Measurements from ENCODE around the gene PXK. TPM values are rescaled to one million over a fixed set of nuclear protein-coding genes. Genes with fewer than 3 reads are reported as not detected.

PXK gene
- total RNA-seq, 2 experiments from 2014 or later: 22.2 to 23.6 TPM

DNA sequence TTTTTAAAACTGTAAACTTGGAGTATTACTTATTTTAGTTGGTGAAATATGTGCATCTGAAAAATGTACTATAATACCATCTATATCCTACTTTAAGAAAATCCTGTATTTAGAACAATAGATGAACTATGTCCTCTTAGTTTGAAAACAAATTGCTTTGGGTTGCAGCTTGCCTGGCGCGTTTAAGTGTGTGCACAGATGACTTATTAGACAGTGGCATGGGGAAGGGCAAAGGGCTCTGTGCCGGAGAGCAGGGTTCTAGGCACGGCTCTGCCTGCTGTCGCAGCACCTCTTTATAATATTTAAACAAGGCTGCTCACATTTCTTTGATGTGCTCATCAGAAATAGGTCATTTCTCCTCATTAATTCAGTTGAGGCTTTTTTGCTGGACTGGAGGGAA is 10.0 kb downstream of the PXK start:
- H3K27ac Mint-ChIP-seq: no peak overlapping the region
- H3K36me3 Mint-ChIP-seq (ENCODE audit: low read depth): peaks cover 13% of the 10 kb centered on the region
- CTCF ChIA-PET: interaction anchor here (1.9 kb wide), 1 partner anchor 8 kb away, joined by 7 read pairs; no protein-coding TSS in a partner anchor

DNA sequence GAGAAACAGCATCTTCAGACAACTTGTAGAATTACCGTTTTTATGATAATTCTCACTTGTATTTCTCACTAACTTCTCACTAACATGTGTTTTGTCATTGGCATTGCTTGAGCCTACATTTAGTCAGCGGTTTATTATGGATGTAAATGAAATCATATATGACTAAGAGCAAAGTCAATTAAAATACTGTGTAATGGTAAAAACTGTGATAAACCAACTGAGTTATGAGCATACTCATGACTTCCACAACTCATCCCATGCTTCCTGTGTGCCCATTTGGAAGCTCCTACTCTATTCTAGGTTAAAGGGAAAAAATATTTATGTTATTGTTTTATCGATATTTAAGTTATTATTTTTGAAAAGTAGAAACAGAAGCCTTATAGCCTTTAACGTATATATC is 12.8 kb downstream of the PXK start:
- intact Hi-C loops (cut with micrococcal nuclease): no loop called here
- H3K4me3 Mint-ChIP-seq: no peak overlapping the region
- ATAC-seq (no peak), DNase-seq (no peak)
- no peak overlapping the region for H3K27ac Mint-ChIP-seq
- ChIA-PET POLR2A (interaction anchor here (0.6 to 1.3 kb wide), 3 partner anchors 10 to 380 kb away, joined by 3 to 4 read pairs (median 3); no protein-coding TSS in a partner anchor), CTCF (interaction anchor here (1.3 kb wide), 1 partner anchor 91 kb away, joined by 3 read pairs; no protein-coding TSS in a partner anchor)
- H3K36me3 Mint-ChIP-seq (ENCODE audit: low read depth): peaks cover 18% of the 10 kb centered on the region
- H3K9me3 Mint-ChIP-seq: no peaks in the 10 kb centered on the region
- peaks cover 22% of the 10 kb centered on the region for H3K4me1 Mint-ChIP-seq (ENCODE audit: low read depth)
- H3K27me3 Mint-ChIP-seq: no peaks in the 10 kb centered on the region
- TF ChIP-seq, protein P1, sequence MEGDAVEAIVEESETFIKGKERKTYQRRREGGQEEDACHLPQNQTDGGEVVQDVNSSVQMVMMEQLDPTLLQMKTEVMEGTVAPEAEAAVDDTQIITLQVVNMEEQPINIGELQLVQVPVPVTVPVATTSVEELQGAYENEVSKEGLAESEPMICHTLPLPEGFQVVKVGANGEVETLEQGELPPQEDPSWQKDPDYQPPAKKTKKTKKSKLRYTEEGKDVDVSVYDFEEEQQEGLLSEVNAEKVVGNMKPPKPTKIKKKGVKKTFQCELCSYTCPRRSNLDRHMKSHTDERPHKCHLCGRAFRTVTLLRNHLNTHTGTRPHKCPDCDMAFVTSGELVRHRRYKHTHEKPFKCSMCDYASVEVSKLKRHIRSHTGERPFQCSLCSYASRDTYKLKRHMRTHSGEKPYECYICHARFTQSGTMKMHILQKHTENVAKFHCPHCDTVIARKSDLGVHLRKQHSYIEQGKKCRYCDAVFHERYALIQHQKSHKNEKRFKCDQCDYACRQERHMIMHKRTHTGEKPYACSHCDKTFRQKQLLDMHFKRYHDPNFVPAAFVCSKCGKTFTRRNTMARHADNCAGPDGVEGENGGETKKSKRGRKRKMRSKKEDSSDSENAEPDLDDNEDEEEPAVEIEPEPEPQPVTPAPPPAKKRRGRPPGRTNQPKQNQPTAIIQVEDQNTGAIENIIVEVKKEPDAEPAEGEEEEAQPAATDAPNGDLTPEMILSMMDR (IDR thresholded peaks at IDR 0.05): no peak

More for the DNA sequence above, 10.0 kb downstream of the PXK start:
- ATAC-seq (no peak), DNase-seq (no peak)
- H3K9me3 Mint-ChIP-seq: no peaks in the 10 kb centered on the region
- H3K4me3 Mint-ChIP-seq: no peak overlapping the region
- no peaks in the 10 kb centered on the region for H3K27me3 Mint-ChIP-seq
- peaks cover 12% of the 10 kb centered on the region for H3K4me1 Mint-ChIP-seq (ENCODE audit: low read depth)
- POLR2A ChIA-PET: no interaction called here
- intact Hi-C loops (cut with micrococcal nuclease): no loop called here
- TF ChIP-seq, protein P1 (IDR thresholded peaks at IDR 0.05): no peak

DNA sequence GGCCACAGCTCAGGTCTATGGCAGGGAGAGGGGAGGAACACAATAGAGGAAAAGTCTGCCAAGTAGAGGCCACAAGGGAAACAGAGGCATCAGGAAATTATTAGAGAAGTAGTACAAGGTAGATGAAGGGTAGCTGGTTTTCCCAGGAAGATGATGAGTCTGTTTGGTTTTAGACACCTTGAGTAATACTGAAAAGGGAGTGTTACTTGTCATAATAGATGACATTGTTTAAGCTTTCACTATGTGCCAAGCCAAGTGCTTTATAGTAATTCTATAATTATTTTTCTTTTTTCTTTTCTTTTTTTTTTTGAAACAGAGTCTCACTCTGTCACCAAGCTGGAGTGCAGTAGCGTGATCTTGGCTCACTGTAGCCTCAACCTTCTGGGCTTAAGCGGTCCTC is 13.7 kb downstream of the PXK start:
- H3K27ac Mint-ChIP-seq: no peak overlapping the region
- TF ChIP-seq, protein P1 (IDR thresholded peaks at IDR 0.05): no peak
- peak; percentile 25 for ATAC-seq
- intact Hi-C loops (cut with micrococcal nuclease): no loop called here
- peaks cover 15% of the 10 kb centered on the region for H3K36me3 Mint-ChIP-seq (ENCODE audit: low read depth)
- no peaks in the 10 kb centered on the region for H3K9me3 Mint-ChIP-seq
- POLR2A ChIA-PET: interaction anchor here (0.9 to 1.3 kb wide), 2 partner anchors 11 to 381 kb away, joined by 3 to 4 read pairs; no protein-coding TSS in a partner anchor
- DNase-seq: no peak
- H3K4me1 Mint-ChIP-seq (ENCODE audit: low read depth): peaks cover 25% of the 10 kb centered on the region
- no peak overlapping the region for H3K4me3 Mint-ChIP-seq
- CTCF ChIA-PET: interaction anchor here (0.8 to 1.3 kb wide), 2 partner anchors 36 to 90 kb away, joined by 3 read pairs; no protein-coding TSS in a partner anchor
- no peaks in the 10 kb centered on the region for H3K27me3 Mint-ChIP-seq

DNA sequence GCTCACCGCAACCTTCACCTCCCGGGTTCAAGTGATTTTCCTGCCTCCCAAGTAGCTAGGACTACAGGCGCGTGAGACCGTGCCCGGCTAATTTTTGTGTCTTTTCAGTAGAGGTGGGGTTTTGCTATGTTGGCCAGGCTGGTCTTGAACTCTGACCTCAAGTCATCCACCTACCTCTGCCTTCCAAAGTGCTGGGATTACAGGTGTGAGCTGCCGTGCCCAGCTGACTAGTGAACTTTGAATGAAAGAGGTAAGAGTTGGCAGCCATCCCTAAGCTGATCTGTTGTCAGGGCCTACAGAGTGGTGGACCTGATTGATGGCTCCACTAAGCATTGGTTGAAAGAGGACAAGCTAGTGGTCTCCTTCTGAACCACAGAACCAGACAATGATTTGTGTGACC is 15.3 kb downstream of the PXK start:
- POLR2A ChIA-PET: interaction anchor here (1.0 to 1.1 kb wide), 2 partner anchors 14 to 41 kb away, joined by 3 read pairs; partner anchors contain the start of gene HTD2
- DNase-seq (no peak), ATAC-seq (no peak)
- Mint-ChIP-seq H3K4me3 (no peak overlapping the region), H3K9me3 (no peaks in the 10 kb centered on the region), H3K4me1 (ENCODE audit: low read depth) (peaks cover 37% of the 10 kb centered on the region), H3K27ac (no peak overlapping the region), H3K36me3 (ENCODE audit: low read depth) (peaks cover 13% of the 10 kb centered on the region), H3K27me3 (no peaks in the 10 kb centered on the region)
- intact Hi-C loops (cut with micrococcal nuclease): no loop called here
- TF ChIP-seq, protein P1 (IDR thresholded peaks at IDR 0.05): no peak
- CTCF ChIA-PET: interaction anchor here (0.7 to 1.6 kb wide), 2 partner anchors 15 to 42 kb away, joined by 3 to 4 read pairs; partner anchors contain the start of genes HTD2, PXK and RPP14

All from activated CD8-positive, alpha-beta T cell treated with anti-CD3 and anti-CD28 coated beads for 36 hours (primary cell).